Measurements from ENCODE around the gene ATP6V0A1. TPM values are rescaled to one million over a fixed set of nuclear protein-coding genes. Genes with fewer than 3 reads are reported as not detected.
"Not testable (repeated sequence)": the region's sequence is repeated elsewhere in the genome, so short reads cannot be mapped to it uniquely, and the experiment has no call there.

The ATP6V0A1 gene
- total and polyA plus RNA-seq, 2 donors (not counting 3 experiments of a cell fraction or from before 2014, with no cell fraction given): 37.3 to 49.2 TPM

DNA sequence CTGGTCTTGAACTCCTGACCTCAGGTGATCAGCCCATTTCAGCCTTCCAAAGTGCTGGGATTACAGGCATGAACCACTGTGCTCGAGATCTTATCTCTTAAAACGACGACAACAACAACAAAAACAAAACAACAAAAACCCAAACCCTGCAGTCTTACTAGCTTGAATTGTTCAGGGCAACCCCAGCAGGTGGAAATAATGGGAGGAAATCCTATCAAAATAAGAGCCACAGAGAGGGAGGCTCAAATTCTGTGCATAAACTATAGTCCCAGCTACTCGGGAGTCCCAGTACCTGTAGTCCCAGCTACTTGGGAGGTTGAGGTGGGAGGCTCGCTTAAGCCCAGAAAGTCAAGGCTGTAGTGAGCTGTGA lies 16.5 kb upstream of the ATP6V0A1 start:
- Histone ChIP-seq H3K4me2 (ENCODE audit: insufficient read depth, low read length) (no peak overlapping the region), H3K79me2 (ENCODE audit: control insufficient read depth, insufficient read depth, low read length) (no peaks in the 10 kb centered on the region), H3K9me1 (replicated peaks; ENCODE audit: control insufficient read depth, extremely low read depth, insufficient read depth, low read length) (no peaks in the 10 kb centered on the region), H4K20me1 (replicated peaks; ENCODE audit: control insufficient read depth, extremely low read depth, insufficient read depth, low read length) (no peaks in the 10 kb centered on the region), H2AFZ (ENCODE audit: low read depth, low read length) (no peak overlapping the region), H3K27me3 (ENCODE audit: control insufficient read depth in 2 of 2, insufficient read depth in 2 of 2, low read length in 2 of 2) (no peaks in the 10 kb centered on the region), H3K9me3 (replicated peaks; ENCODE audit: control insufficient read depth, insufficient read depth, low read length) (no peaks in the 10 kb centered on the region), H3K9ac (replicated peaks; ENCODE audit: extremely low read depth, insufficient read depth, low read length) (no peak overlapping the region), H3K27ac (ENCODE audit: insufficient read depth, low read depth, low read length) (no peak overlapping the region), H3K4me1 (ENCODE audit: control insufficient read depth, extremely low read depth, insufficient read depth, low read length) (peaks cover 2% of the 10 kb centered on the region), H3K4me3 (replicated peaks in 1 of 3; ENCODE audit: insufficient read depth in 1 of 3, low read depth in 1 of 3, low read length in 3 of 3) (no peak overlapping the region), H3K36me3 (ENCODE audit: control insufficient read depth in 2 of 2, extremely low read depth in 1 of 2, insufficient read depth in 2 of 2, low read length in 2 of 2) (no peaks in the 10 kb centered on the region)
- TF ChIP-seq POLR2AphosphoS5 (IDR thresholded peaks at IDR 0.05; ENCODE audit: insufficient read depth, low read depth, low read length): no peak
- TF ChIP-seq JUN (IDR thresholded peaks at IDR 0.05; ENCODE audit: borderline replicate concordance, insufficient read depth, insufficient read length, low read depth): no peak
- no peak for TF ChIP-seq GATA2 (IDR thresholded peaks at IDR 0.05; ENCODE audit: insufficient read depth, insufficient read length, low read depth, low read length)
- no peak for TF ChIP-seq POLR2A (IDR thresholded peaks at IDR 0.05; ENCODE audit: low read depth, low read length)
- TF ChIP-seq MYC (IDR thresholded peaks at IDR 0.05; ENCODE audit: low read depth, low read length): no peak
- no peak for TF ChIP-seq FOS (IDR thresholded peaks at IDR 0.05; ENCODE audit: borderline replicate concordance, insufficient read depth, low read length)
- no peak for TF ChIP-seq CTCF (IDR thresholded peaks at IDR 0.05; ENCODE audit: extremely low read depth in 1 of 2, insufficient read depth in 1 of 2, low read depth in 1 of 2, low read length in 2 of 2)
- TF ChIP-seq, protein P1, sequence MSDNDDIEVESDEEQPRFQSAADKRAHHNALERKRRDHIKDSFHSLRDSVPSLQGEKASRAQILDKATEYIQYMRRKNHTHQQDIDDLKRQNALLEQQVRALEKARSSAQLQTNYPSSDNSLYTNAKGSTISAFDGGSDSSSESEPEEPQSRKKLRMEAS (IDR thresholded peaks at IDR 0.05; ENCODE audit: insufficient read depth, insufficient read length): no peak
- no peak for TF ChIP-seq EZH2 (IDR thresholded peaks at IDR 0.05; ENCODE audit: borderline replicate concordance, low read depth, low read length, severe bottlenecking)
- no TSS peak for BruUV-seq (replicated peaks)
- FAIRE-seq (peak; percentile 38), DNase-seq (ENCODE audit: low read depth, low spot score) (peak; percentile 47)
- CTCF ChIA-PET: interaction anchor here (0.5 to 2.2 kb wide), 14 partner anchors 9 to 510 kb away, joined by 3 to 9 read pairs (median 4); partner anchors contain the start of gene CAVIN1
- POLR2A ChIA-PET: interaction anchor here (0.6 to 1.5 kb wide), 3 partner anchors 12 to 19 kb away, joined by 3 to 5 read pairs (median 5); partner anchors contain the start of gene CAVIN1
- intact Hi-C loops (cut with micrococcal nuclease) (loop anchor here (2.0 kb wide), 1 partner anchor 17 kb away; the partner anchor contains the start of gene ATP6V0A1), dilution Hi-C loops (cut with MboI; ENCODE audit: extremely low pct_ligation_motif_present, low sequenced_read_pairs) (no loop called here)

DNA sequence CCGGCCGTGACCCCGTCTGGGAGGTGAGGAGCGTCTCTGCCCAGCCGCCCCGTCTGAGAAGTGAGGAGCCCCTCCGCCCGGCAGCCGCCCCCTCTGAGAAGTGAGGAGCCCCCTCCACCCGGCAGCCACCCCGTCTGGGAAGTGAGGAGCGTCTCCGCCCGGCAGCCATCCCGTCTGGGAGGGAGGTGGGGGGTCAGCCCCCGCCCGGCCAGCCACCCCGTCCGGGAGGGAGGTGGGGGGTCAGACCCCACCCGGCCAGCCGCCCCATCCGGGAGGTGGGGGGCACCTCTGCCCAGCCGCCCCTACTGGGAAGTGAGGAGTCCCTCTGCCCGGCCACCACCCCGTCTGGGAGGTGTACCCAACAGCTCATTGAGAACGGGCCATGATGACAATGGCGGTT lies 9.5 kb upstream of the ATP6V0A1 start:
- H3K9me3 ChIP-seq (replicated peaks; ENCODE audit: control insufficient read depth, insufficient read depth, low read length); FAIRE-seq; H3K9me1 ChIP-seq (replicated peaks; ENCODE audit: control insufficient read depth, extremely low read depth, insufficient read depth, low read length); H3K9ac ChIP-seq (replicated peaks; ENCODE audit: extremely low read depth, insufficient read depth, low read length); CTCF ChIA-PET; H2AFZ ChIP-seq (ENCODE audit: low read depth, low read length); intact Hi-C loops (cut with micrococcal nuclease); H4K20me1 ChIP-seq (replicated peaks; ENCODE audit: control insufficient read depth, extremely low read depth, insufficient read depth, low read length); POLR2A ChIA-PET; BruUV-seq (replicated peaks); H3K79me2 ChIP-seq (ENCODE audit: control insufficient read depth, insufficient read depth, low read length); H3K4me2 ChIP-seq (ENCODE audit: insufficient read depth, low read length); DNase-seq (ENCODE audit: low read depth, low spot score); H3K27me3 ChIP-seq (ENCODE audit: control insufficient read depth in 2 of 2, insufficient read depth in 2 of 2, low read length in 2 of 2); H3K27ac ChIP-seq (ENCODE audit: insufficient read depth, low read depth, low read length); H3K36me3 ChIP-seq (ENCODE audit: control insufficient read depth in 2 of 2, extremely low read depth in 1 of 2, insufficient read depth in 2 of 2, low read length in 2 of 2); H3K4me3 ChIP-seq (replicated peaks in 1 of 3; ENCODE audit: insufficient read depth in 1 of 3, low read depth in 1 of 3, low read length in 3 of 3); H3K4me1 ChIP-seq (ENCODE audit: control insufficient read depth, extremely low read depth, insufficient read depth, low read length); dilution Hi-C loops (cut with MboI; ENCODE audit: extremely low pct_ligation_motif_present, low sequenced_read_pairs): not testable (repeated sequence)

DNA sequence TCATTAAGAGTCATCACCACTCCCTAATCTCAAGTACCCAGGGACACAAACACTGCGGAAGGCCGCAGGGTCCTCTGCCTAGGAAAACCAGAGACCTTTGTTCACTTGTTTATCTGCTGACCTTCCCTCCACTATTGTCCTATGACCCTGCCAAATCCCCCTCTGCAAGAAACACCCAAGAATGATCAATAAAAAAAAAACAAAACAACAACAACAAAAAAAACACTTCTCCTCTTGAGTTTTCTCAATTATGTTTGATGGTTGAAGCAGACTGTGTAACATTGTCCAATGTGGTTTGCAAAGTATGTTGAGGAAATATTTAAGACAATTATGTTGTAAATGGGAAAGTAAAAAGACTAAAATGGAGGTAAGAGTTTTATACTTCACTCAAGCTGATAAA lies 8.8 kb upstream of the ATP6V0A1 start:
- dilution Hi-C loops (cut with MboI; ENCODE audit: extremely low pct_ligation_motif_present, low sequenced_read_pairs); BruUV-seq (replicated peaks); POLR2A ChIA-PET; H3K27ac ChIP-seq (ENCODE audit: insufficient read depth, low read depth, low read length); H3K9me1 ChIP-seq (replicated peaks; ENCODE audit: control insufficient read depth, extremely low read depth, insufficient read depth, low read length); H3K4me1 ChIP-seq (ENCODE audit: control insufficient read depth, extremely low read depth, insufficient read depth, low read length); H3K4me2 ChIP-seq (ENCODE audit: insufficient read depth, low read length); H3K27me3 ChIP-seq (ENCODE audit: control insufficient read depth in 2 of 2, insufficient read depth in 2 of 2, low read length in 2 of 2); H2AFZ ChIP-seq (ENCODE audit: low read depth, low read length); DNase-seq (ENCODE audit: low read depth, low spot score); H3K79me2 ChIP-seq (ENCODE audit: control insufficient read depth, insufficient read depth, low read length); H3K9me3 ChIP-seq (replicated peaks; ENCODE audit: control insufficient read depth, insufficient read depth, low read length); H4K20me1 ChIP-seq (replicated peaks; ENCODE audit: control insufficient read depth, extremely low read depth, insufficient read depth, low read length); H3K36me3 ChIP-seq (ENCODE audit: control insufficient read depth in 2 of 2, extremely low read depth in 1 of 2, insufficient read depth in 2 of 2, low read length in 2 of 2); H3K9ac ChIP-seq (replicated peaks; ENCODE audit: extremely low read depth, insufficient read depth, low read length); H3K4me3 ChIP-seq (replicated peaks in 1 of 3; ENCODE audit: insufficient read depth in 1 of 3, low read depth in 1 of 3, low read length in 3 of 3); FAIRE-seq; intact Hi-C loops (cut with micrococcal nuclease): not testable (repeated sequence)
- CTCF ChIA-PET: interaction anchor here (0.9 kb wide), 1 partner anchor 10 kb away, joined by 3 read pairs; no protein-coding TSS in a partner anchor

All from endothelial cell of umbilical vein (primary cell).